HG02870 (cell line): Measurements from ENCODE around the gene MUC4.
"Not testable (repeated sequence)": the region's sequence is repeated elsewhere in the genome, so short reads cannot be mapped to it uniquely, and the experiment has no call there.

Experiments
- ATAC-seq: cut with Tn5 transposase; IDR thresholded peaks from one replicate; pipeline ENCODE4 v1.9.1; 2021; ENCODE audit warnings: mild to moderate bottlenecking, moderate library complexity; ENCODE audit not compliant: unreplicated experiment

The MUC4 gene

DNA sequence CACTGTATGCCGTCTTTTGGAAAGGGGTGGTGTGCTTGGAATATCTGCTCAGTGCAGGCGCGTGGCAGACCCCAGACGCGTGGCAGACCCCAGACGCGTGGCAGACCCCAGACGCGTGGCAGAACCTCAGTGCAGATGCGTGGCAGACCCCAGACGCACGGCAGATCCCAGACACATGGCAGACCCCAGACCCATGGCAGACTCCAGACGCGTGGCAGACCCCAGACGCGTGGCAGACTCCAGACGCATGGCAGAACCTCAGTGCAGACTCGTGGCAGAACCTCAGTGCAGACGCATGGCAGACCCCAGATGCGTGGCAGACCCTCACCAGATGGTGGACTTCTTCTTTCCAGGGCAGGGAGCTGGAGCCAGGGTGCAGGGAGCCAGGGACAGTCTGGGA is 637 bp upstream of the MUC4 start:
- no peak for ATAC-seq

DNA sequence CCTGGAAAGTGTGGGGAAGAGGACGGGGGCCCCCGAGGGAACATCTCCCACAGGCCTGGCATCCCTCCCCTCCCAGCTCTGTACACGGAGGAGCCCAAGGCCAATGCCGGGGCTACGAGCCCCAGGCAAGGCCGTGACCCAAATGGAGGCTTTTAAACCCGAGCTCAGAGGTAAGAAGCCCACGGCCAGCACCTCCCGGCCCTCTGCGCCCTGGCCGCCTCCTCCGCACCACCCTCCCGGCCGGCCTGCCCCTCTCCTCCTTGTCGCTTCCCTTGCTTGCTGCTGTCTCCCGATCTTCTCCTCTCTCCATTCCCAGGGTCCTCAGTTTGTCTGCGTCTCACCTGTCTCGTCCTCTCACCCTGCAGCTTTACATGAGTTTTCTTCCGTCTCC is 1.3 kb downstream of the MUC4 start:
- no peak for ATAC-seq

DNA sequence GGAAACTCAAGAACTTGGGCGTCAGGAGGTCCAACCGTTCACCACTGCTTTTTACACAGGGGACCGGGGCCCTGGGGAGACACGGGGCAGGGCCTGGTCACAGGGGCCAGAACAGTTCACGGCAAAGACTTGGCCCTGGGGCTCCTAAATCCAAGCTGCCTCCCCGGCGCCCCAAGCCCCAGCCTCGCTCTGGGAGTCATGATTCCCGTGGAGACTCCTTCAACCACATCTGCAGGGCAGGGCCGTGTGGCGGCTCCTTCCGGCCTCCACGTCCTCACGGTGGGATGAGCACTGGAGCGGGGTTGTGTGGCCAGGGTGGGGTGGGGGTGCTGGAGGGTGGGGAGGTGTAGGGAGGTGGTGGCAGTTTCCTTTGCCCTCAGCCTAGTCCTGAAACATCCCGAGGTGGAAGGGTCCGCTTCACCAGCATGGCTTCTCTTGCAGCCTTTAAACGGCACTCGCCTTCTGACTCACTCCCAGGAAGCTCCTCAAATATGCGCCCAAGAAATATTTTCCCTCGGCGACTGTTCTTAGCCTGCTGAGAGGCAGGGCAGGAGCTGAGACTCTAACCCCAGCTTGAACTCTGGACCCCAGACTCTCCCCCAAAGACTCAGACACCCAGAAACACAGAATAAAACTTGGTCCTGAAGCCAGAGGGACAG is 1.8 kb downstream of the MUC4 start:
- ATAC-seq = no peak

- ATAC-seq = no peak
Measured at GRCh38 chr3:195809291-195809785, 2.4 kb downstream of the MUC4 start.

- ATAC-seq = no peak
Measured at GRCh38 chr3:195808741-195809290, 2.9 kb downstream of the MUC4 start.

- no peak for ATAC-seq
Measured at GRCh38 chr3:195807681-195808121, 4.0 kb downstream of the MUC4 start.

- ATAC-seq = no peak
Measured at GRCh38 chr3:195806916-195807231, 4.9 kb downstream of the MUC4 start.

DNA sequence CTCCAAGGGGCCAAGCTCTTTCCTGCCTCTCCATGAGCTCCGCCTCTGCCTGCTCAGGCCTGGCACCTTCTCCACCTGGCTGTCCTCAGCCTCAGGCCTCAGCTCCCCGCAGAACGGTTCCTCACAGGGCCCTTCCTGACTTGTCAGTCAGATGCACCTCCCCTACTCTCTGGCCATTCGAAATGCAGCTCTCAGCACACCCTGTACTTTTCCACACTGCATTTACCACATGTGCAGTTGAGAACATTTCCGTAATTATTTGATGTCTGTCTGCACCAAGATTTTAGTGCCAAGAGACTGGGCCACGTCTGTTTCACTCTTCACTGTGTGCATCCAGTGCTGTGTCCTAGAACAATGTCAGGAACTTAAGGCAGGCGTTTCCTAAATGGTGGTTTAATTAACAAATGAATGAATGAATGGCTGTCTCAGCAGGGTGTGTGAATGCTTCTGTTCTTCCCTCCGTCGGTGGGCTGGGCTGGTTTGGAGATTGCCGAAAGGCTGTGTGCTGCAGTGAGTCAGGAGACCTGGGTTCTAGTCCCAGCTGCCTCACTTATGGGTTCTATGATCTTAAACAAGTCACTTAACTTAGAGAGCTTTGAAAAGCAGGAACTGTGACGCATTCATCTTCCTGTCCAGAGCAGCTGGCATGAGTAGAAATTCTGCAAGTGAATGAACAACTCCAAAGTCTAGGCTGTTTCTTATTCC is 5.4 kb downstream of the MUC4 start:
- no peak for ATAC-seq

- ATAC-seq = not testable (repeated sequence)
Measured at GRCh38 chr3:195805588-195805987, 6.1 kb downstream of the MUC4 start.

DNA sequence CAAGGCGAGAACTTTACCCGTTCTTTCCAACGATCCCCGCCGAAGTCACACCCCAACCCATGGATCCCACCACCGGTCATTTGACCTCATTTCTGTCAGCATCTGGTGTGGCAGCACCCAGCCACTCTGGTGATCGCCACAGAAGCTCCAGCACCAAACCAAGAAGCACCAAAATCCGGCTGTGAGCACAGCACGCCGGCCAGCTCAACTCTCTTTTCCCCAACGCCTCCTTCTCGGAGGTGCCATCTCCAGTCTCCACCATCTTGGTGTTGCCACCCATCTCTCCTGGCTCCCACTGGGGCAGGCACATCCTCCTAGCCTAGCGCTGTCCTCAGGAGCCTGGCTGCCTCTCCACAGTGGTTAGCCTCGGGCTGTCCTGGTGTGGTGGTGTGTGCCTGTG is 6.5 kb downstream of the MUC4 start:
- no peak for ATAC-seq

- ATAC-seq = no peak
Measured at GRCh38 chr3:195803289-195803908, 8.3 kb downstream of the MUC4 start.

GRCh38 chr3:195802795-195803194 is 8.9 kb downstream of the MUC4 start:
- ATAC-seq = no peak

GRCh38 chr3:195802261-195802701 is 9.4 kb downstream of the MUC4 start:
- no peak for ATAC-seq

DNA sequence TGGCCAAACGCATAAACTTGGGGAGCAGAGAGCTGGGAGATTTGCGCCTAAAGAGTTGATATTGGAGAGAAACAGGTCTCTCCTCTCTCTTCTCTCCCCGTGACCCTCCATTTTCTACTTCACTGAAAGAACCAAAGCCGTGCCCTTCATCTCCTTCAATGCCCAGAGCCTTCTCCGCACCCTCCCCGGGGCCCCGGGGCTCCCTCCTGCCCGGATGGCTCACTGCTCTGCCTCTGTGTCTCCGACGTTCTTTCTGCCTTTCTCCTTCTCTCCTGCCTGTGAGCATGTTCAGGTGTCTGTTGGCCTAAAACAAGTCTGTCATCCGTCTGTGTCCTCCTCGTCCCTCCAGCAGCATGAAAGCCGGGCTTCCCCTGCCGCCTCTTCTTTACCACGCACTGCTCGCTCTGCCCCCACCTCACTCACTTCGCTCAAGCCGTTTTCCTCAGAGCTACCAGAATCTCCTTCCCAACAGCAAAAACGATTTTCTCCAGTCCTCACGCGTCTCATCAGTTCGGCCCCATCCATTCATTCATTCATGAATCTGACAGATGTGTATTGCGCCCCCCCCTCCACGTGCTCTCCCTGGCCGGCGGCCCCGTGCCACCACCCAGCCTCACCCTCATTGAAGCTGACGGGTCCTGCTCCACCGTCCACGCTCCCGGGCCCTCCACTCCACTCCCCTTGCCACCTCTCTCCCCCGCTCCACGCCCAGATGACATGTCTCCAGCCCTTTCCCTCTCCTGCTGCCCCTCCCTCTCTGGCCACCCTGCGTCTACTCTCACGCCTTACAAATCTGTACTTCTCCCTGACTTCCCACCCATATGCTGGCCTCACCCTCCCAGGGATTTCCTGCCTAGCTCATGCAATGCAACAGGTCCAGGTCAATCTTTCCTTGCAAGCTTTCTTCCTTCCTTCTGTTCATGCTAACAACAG is 10.2 kb downstream of the MUC4 start:
- ATAC-seq = no peak

DNA sequence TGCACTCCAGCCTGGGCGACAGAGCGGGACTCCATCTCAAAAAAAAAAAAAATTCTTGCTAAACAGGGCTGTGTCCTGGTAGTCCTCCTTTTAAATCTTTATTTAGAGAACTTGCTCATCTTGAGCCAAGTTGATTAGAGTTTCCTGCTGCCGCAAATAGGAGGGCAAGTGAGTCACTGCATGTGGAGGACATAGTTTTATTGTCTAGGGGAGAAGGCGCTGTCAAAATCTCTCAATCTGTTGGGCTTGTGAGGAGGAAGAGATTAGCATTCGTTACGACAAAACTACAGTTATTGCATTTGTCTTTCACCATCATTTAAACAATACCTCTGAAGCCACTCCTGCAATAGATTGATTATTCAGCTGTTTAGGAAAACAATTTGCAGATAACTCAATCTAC is 11.5 kb downstream of the MUC4 start:
- no peak for ATAC-seq

- no peak for ATAC-seq
Measured at GRCh38 chr3:195796795-195797194, 14.9 kb downstream of the MUC4 start.

GRCh38 chr3:195794708-195795107 is 17.0 kb downstream of the MUC4 start:
- ATAC-seq = no peak

- not testable (repeated sequence) for ATAC-seq
Measured at GRCh38 chr3:195792621-195793020, 19.1 kb downstream of the MUC4 start.

- no peak for ATAC-seq
Measured at GRCh38 chr3:195790901-195791300, 20.8 kb downstream of the MUC4 start.

DNA sequence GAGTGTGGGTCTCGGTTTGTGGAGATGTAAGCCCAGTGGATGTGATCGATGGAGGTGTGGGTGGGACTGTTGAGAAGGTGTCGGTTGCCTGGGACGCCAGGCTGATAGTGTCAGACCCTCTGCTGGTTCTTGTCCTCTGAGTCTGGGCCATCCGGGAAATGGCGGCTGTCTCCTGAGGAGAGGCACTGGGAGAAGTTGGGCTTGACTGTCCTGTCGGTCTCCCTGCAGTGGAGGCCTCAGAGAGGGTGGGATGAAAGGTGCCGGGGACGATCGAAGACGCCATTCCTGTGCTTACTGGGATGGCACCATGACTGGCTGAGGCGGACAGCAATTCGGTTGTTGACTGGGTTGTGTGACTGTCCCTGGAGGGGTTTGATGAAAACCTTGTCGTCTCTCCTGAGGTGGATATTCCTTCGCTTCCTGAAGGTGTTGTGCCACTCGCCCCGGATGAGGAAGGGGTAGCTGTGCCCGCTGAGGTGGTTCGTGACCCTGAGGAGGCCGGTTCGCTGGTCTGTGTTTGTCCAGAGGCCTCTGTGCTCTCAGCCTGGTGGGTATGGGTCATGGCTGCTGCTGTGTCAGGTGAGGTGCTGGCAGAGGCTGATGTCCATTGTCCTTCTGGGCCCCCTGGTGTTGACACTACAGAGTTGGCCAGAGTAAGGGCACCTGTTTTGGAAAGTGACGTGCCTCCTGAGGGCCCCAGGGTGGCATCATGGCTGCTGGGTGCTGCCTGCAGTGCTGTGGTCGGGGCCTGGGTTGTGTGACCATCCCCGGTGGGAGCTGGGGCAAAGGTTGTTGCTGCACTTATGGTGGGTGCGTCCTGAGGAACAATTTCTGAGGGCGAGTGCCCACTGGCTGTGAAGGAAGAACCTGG is 22.8 kb downstream of the MUC4 start:
- ATAC-seq = no peak
